ENCODE results near the gene ACTL7A. TPM values are rescaled to one million over a fixed set of nuclear protein-coding genes. Genes with fewer than 3 reads are reported as not detected.

Gene ACTL7A
- total RNA-seq, 2 donors from 2014 or later = not detected

DNA sequence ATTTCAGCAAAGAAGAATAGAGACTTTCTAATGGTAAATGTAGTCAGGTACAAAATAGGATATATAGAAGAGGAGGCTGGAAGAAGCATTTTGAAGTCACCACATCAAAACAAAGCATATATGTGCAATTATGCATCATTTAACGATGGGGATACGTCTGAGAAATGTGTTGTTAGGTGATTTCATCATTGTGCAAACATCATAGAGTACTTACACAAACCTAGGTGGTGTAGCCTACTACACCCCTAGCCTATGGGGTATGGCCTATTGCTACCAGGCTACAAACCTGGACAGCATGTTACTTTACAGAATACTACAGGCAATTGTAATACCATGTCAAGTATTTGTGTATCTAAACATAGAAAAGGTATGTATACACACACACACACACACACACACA is 43.4 kb downstream of the ACTL7A start:
- no peak for DNase-seq
- peaks cover 60% of the 10 kb centered on the region for H3K36me3 Mint-ChIP-seq (ENCODE audit: low read depth)
- no peak overlapping the region for H3K4me3 Mint-ChIP-seq
- H3K9ac ChIP-seq (ENCODE audit: extremely low read depth, low read length, poor library complexity, severe bottlenecking) = no peak overlapping the region
- H3K27ac Mint-ChIP-seq = no peak overlapping the region
- no peaks in the 10 kb centered on the region for H3K4me1 Mint-ChIP-seq
- no peak overlapping the region for H3K4me3 ChIP-seq (ENCODE audit: low read length)
- no peak overlapping the region for H3K27ac ChIP-seq (ENCODE audit: low read depth, low read length)
- no peaks in the 10 kb centered on the region for H3K4me1 ChIP-seq (ENCODE audit: control insufficient read depth, insufficient read depth, low read length)
- TF ChIP-seq, protein P1, sequence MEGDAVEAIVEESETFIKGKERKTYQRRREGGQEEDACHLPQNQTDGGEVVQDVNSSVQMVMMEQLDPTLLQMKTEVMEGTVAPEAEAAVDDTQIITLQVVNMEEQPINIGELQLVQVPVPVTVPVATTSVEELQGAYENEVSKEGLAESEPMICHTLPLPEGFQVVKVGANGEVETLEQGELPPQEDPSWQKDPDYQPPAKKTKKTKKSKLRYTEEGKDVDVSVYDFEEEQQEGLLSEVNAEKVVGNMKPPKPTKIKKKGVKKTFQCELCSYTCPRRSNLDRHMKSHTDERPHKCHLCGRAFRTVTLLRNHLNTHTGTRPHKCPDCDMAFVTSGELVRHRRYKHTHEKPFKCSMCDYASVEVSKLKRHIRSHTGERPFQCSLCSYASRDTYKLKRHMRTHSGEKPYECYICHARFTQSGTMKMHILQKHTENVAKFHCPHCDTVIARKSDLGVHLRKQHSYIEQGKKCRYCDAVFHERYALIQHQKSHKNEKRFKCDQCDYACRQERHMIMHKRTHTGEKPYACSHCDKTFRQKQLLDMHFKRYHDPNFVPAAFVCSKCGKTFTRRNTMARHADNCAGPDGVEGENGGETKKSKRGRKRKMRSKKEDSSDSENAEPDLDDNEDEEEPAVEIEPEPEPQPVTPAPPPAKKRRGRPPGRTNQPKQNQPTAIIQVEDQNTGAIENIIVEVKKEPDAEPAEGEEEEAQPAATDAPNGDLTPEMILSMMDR (conservative IDR thresholded peaks at IDR 0.05) = no peak
- H3K9me3 ChIP-seq (ENCODE audit: control insufficient read depth, low read length) = no peaks in the 10 kb centered on the region
- H3K27me3 Mint-ChIP-seq (ENCODE audit: insufficient read depth) = no peaks in the 10 kb centered on the region
- 95% methylated on average over 2 of the region's 2 CpGs; no CpG with 5 or more reads in 1 of the 2 experiments for WGBS, 2 experiments (ENCODE audit: insufficient coverage in 1 of 2, insufficient read length in 1 of 2)
- peaks cover 80% of the 10 kb centered on the region for H3K36me3 ChIP-seq (ENCODE audit: control insufficient read depth, insufficient read depth, low read length)
- no peaks in the 10 kb centered on the region for H3K9me3 Mint-ChIP-seq
- H3K27me3 ChIP-seq (ENCODE audit: control insufficient read depth, insufficient read depth, low read length, poor library complexity, severe bottlenecking) = no peaks in the 10 kb centered on the region

DNA sequence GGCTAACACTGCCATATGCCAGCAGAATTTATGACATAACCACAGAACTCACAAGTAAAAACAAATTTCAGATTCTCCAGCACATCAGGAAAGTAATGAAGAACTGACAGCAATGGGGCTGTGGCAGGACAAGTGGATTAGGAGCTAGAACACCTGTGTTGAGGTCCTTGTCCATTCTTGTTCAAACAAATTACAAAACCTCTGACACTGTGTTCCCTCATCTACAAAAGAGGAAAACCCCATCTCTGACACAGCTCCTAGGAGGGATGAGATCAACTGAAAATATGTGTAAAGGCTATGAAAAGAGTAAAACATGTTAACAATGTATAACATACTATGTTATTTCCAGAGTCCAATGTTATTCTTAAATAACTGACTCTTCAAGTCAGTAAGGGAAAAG is 48.3 kb downstream of the ACTL7A start:
- Histone ChIP-seq H3K4me3 (ENCODE audit: low read length) (no peak overlapping the region), H3K27ac (ENCODE audit: low read depth, low read length) (no peak overlapping the region), H3K4me1 (ENCODE audit: control insufficient read depth, insufficient read depth, low read length) (no peaks in the 10 kb centered on the region), H3K27me3 (ENCODE audit: control insufficient read depth, insufficient read depth, low read length, poor library complexity, severe bottlenecking) (no peaks in the 10 kb centered on the region), H3K36me3 (ENCODE audit: control insufficient read depth, insufficient read depth, low read length) (peaks cover 79% of the 10 kb centered on the region), H3K9me3 (ENCODE audit: control insufficient read depth, low read length) (no peaks in the 10 kb centered on the region), H3K9ac (ENCODE audit: extremely low read depth, low read length, poor library complexity, severe bottlenecking) (no peak overlapping the region)
- H3K9me3 Mint-ChIP-seq = no peaks in the 10 kb centered on the region
- H3K27me3 Mint-ChIP-seq (ENCODE audit: insufficient read depth) = no peaks in the 10 kb centered on the region
- H3K27ac Mint-ChIP-seq = no peak overlapping the region
- H3K4me3 Mint-ChIP-seq = no peak overlapping the region
- TF ChIP-seq, protein P1 (conservative IDR thresholded peaks at IDR 0.05) = no peak
- no peaks in the 10 kb centered on the region for H3K4me1 Mint-ChIP-seq
- peaks cover 57% of the 10 kb centered on the region for H3K36me3 Mint-ChIP-seq (ENCODE audit: low read depth)
- no peak for DNase-seq

DNA sequence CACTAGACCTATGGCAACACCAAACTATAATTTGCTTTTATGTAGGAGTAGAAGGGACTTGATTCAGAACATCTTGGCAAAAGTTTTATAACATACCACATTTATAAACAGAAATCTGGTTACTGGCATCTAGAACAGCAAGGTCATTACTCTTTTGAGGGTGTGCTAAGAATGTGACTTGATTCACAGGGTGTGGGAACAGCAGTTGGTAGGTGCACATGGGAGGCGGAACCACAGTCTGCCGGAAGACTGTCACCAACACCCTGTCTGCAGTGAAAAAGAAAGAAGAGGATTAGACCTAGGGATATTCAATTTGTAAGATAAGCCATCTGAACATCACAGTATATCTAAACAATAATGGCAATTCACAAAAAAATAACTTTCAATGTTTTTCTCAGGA is 48.8 kb downstream of the ACTL7A start:
- Mint-ChIP-seq H3K27me3 (ENCODE audit: insufficient read depth) (no peaks in the 10 kb centered on the region), H3K4me1 (no peaks in the 10 kb centered on the region), H3K4me3 (no peak overlapping the region), H3K27ac (peak overlapping the region; percentile 22), H3K36me3 (ENCODE audit: low read depth) (peaks cover 61% of the 10 kb centered on the region), H3K9me3 (no peaks in the 10 kb centered on the region)
- TF ChIP-seq, protein P1 (conservative IDR thresholded peaks at IDR 0.05) = no peak
- Histone ChIP-seq H3K27ac (ENCODE audit: low read depth, low read length) (no peak overlapping the region), H3K36me3 (ENCODE audit: control insufficient read depth, insufficient read depth, low read length) (peaks cover 78% of the 10 kb centered on the region), H3K4me3 (ENCODE audit: low read length) (no peak overlapping the region), H3K27me3 (ENCODE audit: control insufficient read depth, insufficient read depth, low read length, poor library complexity, severe bottlenecking) (no peaks in the 10 kb centered on the region), H3K4me1 (ENCODE audit: control insufficient read depth, insufficient read depth, low read length) (no peaks in the 10 kb centered on the region), H3K9ac (ENCODE audit: extremely low read depth, low read length, poor library complexity, severe bottlenecking) (no peak overlapping the region), H3K9me3 (ENCODE audit: control insufficient read depth, low read length) (no peaks in the 10 kb centered on the region)
- 95% methylated on average over 2 of the region's 2 CpGs; no CpG with 5 or more reads in 1 of the 2 experiments for WGBS, 2 experiments (ENCODE audit: insufficient coverage in 1 of 2, insufficient read length in 1 of 2)
- DNase-seq = no peak
